G401 (cell line): ENCODE data around the gene TMEM233. TPM values are rescaled to one million over a fixed set of nuclear protein-coding genes. Genes with fewer than 3 reads are reported as not detected.
A peak's percentile ranks its signal among the peaks of the same experiment; 100 is the strongest.
"Not testable (repeated sequence)": the region's sequence is repeated elsewhere in the genome, so short reads cannot be mapped to it uniquely, and the experiment has no call there.

Experiments
- DNase-seq: peaks from one replicate; pipeline ENCODE4 v3.0.0-alpha.2; 2015; ENCODE audit warnings: low spot score
- in situ Hi-C: cut with HindIII; loops from 2 replicates; pipeline ENCODE4 v1.10.0; 2016; ENCODE audit warnings: low sequenced_read_pairs, mixed read lengths
- total RNA-seq: library from RNA; depleted of rRNA; stranded (reverse); fragments of >200 nt; shearing (Covaris generic); gene quantifications from 2 replicates; pipeline ENCODE4 v1.2.3, GENCODE V29; 2014

The TMEM233 gene
- total RNA-seq, 1 experiment from 2014 or later: not detected

DNA sequence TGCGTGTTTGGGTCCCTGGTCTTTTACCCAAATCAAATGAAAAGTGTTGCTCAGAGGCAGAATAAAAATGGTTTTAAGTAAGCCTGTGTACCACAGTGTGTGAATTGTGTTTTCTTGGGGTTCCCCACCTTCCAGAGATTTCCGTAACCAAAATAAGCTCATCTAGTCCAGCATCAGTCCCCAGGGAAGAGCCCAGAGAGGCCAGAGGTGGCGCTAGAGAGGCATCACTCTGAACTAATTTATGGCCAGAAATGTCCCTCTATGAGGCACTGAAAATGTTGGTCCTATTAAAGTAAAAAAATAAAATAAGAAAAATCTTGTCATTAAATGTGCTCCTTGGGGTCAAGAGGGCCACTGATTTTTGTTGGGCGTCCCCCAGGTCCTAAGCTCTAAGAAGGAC is 49.4 kb downstream of the TMEM233 start:
- in situ Hi-C loops: no loop called here
- DNase-seq: no peak

- DNase-seq: no peak
- in situ Hi-C loops: no loop called here
Observed at GRCh38 chr12:119644930-119645329, 51.4 kb downstream of the TMEM233 start.

DNA sequence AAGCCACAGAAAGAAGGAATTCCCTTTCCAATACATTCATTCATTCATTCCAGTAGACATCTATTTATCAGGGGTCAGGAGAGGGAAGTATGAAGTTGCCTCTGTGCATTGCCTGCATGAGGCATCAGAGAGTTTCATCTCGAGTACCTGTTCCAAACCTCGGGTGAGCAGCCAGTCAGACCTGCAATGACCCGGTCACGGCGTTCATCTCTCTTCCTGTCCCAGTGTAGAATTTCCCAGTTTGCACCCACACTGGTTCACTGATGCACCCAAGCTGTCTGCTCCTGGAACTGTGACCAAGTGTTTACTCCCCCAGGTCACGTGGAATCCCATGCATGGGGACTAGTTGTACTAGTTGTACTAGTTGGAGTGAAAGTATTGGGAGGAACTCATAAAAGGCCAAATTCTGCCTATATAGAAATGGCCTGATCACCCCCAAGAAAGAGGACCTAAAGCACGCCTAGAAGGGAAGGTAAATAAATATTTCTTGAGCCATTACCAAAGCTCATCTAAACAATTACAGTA is 52.0 kb downstream of the TMEM233 start:
- in situ Hi-C loops: no loop called here
- DNase-seq: no peak

DNA sequence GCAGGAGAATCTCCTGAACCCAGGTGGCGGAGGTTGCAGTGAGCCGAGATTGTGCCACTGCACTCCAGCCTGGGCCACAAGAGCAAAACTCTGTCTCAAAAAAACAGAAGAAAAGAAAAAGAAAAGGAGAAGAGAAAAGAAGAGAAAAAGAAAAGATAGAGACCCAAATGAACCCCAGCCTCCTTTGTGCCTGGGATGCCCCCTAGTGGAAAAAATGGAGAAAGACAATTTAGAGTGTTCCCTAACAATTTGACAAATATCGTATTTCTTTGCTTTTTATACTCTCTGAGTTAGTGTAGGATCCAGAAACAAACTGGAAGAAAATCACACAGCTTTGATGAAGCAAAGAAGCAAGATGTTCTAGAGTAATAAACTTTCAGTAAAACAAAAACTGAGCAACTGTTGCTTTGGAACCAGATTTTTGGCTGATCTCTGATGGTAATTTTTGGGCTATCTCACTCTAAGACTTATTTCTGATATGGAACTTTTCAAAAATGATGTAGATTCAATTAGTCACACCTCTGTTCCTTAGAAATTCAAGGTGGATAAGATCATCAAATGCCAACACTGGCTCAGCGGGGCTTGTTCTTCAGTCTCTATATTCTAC is 55.7 kb downstream of the TMEM233 start:
- in situ Hi-C loops: no loop called here
- DNase-seq: no peak

DNA sequence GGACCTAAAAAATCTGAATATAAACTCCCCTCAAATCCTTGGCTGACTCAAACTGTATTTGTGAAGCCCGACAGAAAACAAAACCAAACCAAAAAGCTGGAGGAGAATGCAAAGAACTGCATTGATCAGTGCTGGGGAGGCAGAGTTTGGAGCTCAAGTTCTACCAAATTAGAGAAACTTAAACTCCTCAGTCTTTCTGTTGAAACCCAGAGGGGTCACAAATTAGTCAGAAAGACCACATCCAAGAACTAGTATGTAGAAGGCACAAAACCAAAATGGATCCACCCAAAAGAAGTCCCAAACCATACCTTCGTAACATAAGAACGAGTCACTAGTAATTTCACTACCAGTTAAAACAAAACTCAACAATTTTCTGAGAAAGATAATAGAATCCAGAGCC is 59.1 kb downstream of the TMEM233 start:
- DNase-seq: no peak
- in situ Hi-C loops: no loop called here

GRCh38 chr12:119657001-119657400 is 63.4 kb downstream of the TMEM233 start:
- DNase-seq, in situ Hi-C loops: not testable (repeated sequence)

- in situ Hi-C loops: not testable (repeated sequence)
Observed at GRCh38 chr12:119658166-119658565, 64.6 kb downstream of the TMEM233 start.

GRCh38 chr12:119659289-119659897 is 65.8 kb downstream of the TMEM233 start:
- peak; percentile 28 for DNase-seq
- in situ Hi-C loops: no loop called here

More at GRCh38 chr12:119658166-119658565, 64.6 kb downstream of the TMEM233 start:
- not testable (repeated sequence) for DNase-seq

- in situ Hi-C loops: no loop called here
- DNase-seq: no peak
Observed at GRCh38 chr12:119660076-119660475, 66.5 kb downstream of the TMEM233 start.

GRCh38 chr12:119661882-119662281 is 68.3 kb downstream of the TMEM233 start:
- in situ Hi-C loops: no loop called here
- DNase-seq: no peak

- in situ Hi-C loops: no loop called here
- DNase-seq: no peak
Observed at GRCh38 chr12:119664642-119665041, 71.1 kb downstream of the TMEM233 start.

DNA sequence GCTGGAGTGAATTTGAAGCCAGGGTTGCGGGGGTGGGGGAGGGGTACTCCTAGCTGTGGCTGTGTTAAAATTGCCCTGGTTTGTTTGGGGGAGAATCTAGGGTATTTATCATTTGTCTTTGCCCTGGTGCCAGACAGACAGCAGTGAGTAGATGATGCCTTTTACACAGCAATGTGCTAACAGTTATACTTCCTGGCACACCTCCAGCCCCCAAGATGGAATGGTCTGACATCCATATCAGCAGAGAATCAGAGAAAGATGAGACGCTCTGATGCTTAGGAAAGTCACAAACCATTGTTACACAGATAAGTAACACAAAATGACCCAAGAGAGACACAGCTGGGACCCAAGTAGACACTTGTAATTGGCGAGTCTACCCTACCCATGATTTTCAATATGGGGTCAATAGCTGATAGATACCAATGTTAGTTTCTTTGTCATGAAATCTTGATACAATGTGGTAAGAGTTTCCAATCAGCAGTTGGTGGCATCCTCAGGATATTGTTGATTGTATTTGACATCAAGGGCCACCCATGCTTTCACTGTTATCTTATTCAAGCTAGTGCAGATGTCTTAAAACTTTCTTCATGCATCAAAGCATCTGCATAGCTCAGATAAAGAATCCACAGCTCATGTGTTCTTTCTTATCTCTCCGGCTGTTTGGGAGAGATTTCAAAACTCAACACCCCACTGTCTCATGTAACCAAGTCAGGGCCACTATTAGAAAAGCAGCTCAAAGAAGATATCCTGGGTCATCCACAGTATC is 71.8 kb downstream of the TMEM233 start:
- in situ Hi-C loops: no loop called here
- no peak for DNase-seq

DNA sequence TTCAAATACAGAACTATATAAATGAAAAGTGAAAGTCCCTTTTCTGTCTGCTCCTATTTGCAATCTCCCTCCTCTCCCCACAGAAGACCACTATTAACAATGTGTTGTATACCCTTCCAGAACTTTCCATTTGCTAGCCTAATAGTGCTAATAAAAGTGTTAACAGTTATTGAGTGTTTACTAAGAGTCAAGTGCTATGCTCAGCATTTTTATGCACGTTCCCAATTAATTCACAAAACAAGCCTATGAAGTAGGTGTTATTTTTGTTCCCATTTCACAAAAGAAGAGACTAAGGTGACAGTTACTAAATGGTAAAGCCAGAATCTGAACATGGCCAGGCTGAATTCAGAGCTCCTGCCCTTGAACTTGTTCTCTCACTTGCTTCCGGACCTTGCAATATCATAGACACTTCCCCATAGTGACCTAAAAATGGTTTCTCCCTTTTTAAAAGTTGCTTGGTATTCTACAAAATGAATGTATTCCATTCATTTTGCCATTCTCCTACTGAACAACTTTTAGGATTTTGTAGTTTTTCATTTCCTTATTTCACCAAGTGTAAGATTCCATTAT is 72.7 kb downstream of the TMEM233 start:
- in situ Hi-C loops: no loop called here
- no peak for DNase-seq

DNA sequence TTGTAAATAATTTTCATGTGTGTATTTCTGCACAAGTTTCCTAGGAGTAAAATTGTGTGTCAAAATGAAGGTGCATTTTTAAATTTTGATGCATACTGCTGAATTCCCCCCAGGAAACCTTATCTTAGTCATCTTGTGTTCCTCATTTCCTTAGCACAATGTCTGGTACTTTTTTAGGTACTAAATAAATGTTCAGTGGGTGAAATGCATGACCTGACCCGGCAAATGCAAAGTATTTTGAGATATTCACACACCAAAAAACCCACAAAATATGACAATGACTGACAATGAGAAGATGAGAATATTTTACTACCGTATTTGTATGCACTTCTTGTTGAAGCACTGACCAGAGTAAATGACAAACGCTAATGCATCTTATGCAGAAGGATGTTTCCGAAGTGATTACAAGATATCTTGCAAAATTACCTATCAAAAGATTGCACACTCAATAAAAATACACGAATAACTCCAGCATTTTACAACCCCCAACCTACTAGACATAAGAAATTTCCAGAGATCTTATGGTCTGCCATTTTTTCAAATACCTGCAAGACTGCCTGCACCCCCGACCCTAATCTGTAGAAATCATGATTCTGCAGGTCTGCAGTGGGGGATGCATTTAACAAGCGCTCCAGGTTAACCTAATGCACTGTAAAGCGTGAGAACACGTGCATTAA is 73.5 kb downstream of the TMEM233 start:
- no peak for DNase-seq
- in situ Hi-C loops: no loop called here

DNA sequence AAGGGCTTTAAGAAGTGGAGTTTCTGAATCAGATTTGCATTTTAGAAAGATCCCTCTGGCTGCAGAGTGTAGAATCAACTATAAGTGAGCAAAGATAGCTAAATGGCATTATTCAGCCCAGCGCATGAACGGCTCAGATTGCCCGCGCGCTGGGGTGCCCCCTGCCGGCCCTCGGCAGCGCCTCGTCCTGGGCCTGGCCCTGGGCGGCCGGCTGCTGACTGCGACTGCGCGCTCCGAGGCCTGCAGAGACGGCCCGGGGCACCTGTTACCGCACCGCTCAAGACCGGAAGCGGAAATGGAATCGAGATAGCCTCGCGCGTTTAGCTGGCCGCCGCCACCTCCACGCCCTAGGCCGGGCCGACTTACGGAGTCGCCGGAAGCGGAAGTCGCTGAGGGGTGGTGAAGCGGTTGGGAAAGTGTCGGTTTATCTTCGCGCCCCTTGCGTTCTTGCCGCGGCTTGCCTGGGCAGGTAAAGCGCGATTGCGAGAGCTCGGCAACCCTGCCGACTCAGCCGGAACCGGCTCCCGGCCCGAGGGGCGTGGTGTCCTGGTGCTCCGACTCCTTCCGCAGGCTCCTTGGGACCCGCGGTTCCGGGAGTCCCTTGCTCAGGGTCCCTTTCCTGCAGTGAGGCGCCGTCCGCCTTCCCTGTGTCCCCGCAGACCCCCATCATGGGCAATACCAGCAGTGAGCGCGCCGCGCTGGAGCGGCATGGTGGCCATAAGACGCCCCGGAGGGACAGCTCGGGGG is 74.2 kb downstream of the TMEM233 start, which contains the start of gene PRKAB1:
Gene PRKAB1, plus strand, starts transcription at position 557 of the 747 bp plus-strand sequence. Its CDS starts 112 bp downstream, at position 669.
- in situ Hi-C loops: no loop called here
- peak; percentile 96 for DNase-seq

DNA sequence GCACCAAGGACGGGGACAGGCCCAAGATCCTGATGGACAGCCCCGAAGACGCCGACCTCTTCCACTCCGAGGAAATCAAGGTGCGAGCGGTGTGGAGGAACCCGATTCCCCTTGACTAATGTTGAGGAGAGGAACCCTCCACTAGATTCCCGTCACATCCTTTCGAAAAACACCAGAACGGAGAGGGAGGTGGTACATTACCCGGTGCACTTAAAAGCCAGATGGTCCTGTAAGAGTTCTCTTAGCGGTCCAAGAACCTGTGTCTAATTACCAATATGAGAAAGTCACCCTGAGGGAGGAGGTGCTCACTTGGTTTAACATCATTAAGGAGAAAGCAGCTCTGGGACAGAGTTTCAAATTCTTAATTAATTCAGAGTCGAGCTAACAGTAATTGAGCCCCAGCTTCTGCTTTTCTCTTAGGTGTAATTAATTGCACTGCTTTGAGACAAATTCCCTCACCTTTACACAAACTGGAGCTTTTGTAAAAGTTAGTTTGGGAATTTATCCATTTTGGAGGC is 74.8 kb downstream of the TMEM233 start:
- in situ Hi-C loops: no loop called here
- no peak for DNase-seq

DNA sequence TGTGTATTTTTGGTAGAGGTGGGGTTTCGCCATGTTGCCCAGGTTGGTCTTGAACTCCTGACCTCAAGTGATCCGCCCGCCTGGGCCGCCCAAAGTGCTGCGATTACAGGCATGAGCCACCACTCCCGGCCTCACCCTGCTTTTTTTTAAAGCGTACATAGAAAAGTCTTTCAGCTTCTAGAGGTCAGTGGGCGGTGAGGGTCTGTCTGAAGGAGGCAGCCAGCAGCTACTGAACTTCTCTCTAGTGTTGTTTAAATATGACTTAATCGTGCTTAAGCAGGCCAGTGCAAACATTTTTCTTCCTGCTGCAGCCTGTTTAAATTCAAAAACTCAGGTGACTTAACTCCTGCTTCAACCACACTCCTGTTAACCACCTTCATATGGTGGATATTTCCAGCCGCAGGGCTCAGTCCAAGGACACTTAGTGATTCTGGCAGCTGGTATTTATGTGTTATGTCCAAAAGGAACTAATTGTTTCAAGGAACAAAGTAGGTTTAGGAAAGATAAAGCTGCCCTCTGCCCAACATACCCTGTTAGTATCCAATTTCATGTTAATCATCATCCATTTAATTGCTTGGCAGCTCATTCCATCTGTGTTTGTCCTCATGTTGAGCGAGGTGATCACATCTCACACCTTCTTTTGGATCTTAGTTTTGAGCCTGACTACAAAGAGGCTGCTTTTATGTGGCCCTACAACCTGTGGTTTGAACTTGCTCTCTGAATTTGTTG is 76.3 kb downstream of the TMEM233 start:
- DNase-seq: no peak
- in situ Hi-C loops: no loop called here

GRCh38 chr12:119671070-119671469 is 77.5 kb downstream of the TMEM233 start:
- no peak for DNase-seq
- in situ Hi-C loops: no loop called here
